ENCODE measurements around the gene OCA2.
"Not testable (repeated sequence)": the region's sequence is repeated elsewhere in the genome, so short reads cannot be mapped to it uniquely, and the experiment has no call there.

The OCA2 gene

GRCh38 chr15:28018291-28019044 lies 80.6 kb downstream of the OCA2 start:
- Histone ChIP-seq H3K27ac (ENCODE audit: low read depth, low read length) (no peak overlapping the region), H3K4me1 (ENCODE audit: control insufficient read depth in 1 of 2, insufficient read depth in 2 of 2, low read length in 2 of 2) (peaks cover 0 to 4% of the 10 kb centered on the region in 2 donors), H3K9ac (ENCODE audit: low read depth in 1 of 2, low read length in 2 of 2) (no peak overlapping the region), H3K36me3 (ENCODE audit: control insufficient read depth in 1 of 2, insufficient read depth in 2 of 2, low read length in 2 of 2) (no peaks in the 10 kb centered on the region), H3K27me3 (ENCODE audit: control insufficient read depth in 1 of 2, insufficient read depth in 2 of 2, low read length in 2 of 2) (no peaks in the 10 kb centered on the region), H3K4me3 (ENCODE audit: low read depth in 1 of 2, low read length in 2 of 2) (no peak overlapping the region), H3K9me3 (ENCODE audit: control insufficient read depth in 1 of 2, low read length in 2 of 2) (no peaks in the 10 kb centered on the region)

GRCh38 chr15:28017423-28017924 lies 81.6 kb downstream of the OCA2 start:
- H3K9ac ChIP-seq (ENCODE audit: low read depth in 1 of 2, low read length in 2 of 2), result no peak overlapping the region
- no peak overlapping the region for H3K27ac ChIP-seq (ENCODE audit: low read depth, low read length)
- no peaks in the 10 kb centered on the region for H3K27me3 ChIP-seq (ENCODE audit: control insufficient read depth in 1 of 2, insufficient read depth in 2 of 2, low read length in 2 of 2)
- no peaks in the 10 kb centered on the region for H3K36me3 ChIP-seq (ENCODE audit: control insufficient read depth in 1 of 2, insufficient read depth in 2 of 2, low read length in 2 of 2)
- H3K4me1 ChIP-seq (ENCODE audit: control insufficient read depth in 1 of 2, insufficient read depth in 2 of 2, low read length in 2 of 2), result peaks cover 0 to 4% of the 10 kb centered on the region in 2 donors
- H3K4me3 ChIP-seq (ENCODE audit: low read depth in 1 of 2, low read length in 2 of 2), result no peak overlapping the region
- H3K9me3 ChIP-seq (ENCODE audit: control insufficient read depth in 1 of 2, low read length in 2 of 2), result no peaks in the 10 kb centered on the region

DNA sequence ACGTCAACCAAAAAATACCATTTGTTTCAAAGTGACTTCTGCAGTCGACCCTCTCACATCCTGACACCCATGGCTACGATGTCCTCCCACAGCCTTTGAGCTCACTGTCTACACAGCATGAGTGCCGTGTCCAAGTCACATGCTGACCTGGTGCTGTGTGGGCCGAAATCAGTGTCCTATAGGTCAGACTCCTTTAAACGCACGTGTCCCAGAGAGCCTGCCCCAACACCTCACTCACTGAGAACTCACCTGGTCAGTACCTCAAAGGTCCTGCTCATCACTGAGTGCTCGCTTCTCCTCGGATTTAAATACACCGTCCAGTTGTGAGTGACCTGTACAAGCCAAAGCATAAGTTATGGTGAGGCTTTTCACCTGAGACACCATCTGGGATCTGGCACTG lies 83.3 kb downstream of the OCA2 start:
- Histone ChIP-seq H3K4me1 (ENCODE audit: control insufficient read depth in 1 of 2, insufficient read depth in 2 of 2, low read length in 2 of 2) (no peaks in the 10 kb centered on the region), H3K9ac (ENCODE audit: low read depth in 1 of 2, low read length in 2 of 2) (no peak overlapping the region), H3K27ac (ENCODE audit: low read depth, low read length) (no peak overlapping the region), H3K4me3 (ENCODE audit: low read depth in 1 of 2, low read length in 2 of 2) (no peak overlapping the region), H3K36me3 (ENCODE audit: control insufficient read depth in 1 of 2, insufficient read depth in 2 of 2, low read length in 2 of 2) (no peaks in the 10 kb centered on the region), H3K27me3 (ENCODE audit: control insufficient read depth in 1 of 2, insufficient read depth in 2 of 2, low read length in 2 of 2) (no peaks in the 10 kb centered on the region), H3K9me3 (ENCODE audit: control insufficient read depth in 1 of 2, low read length in 2 of 2) (no peaks in the 10 kb centered on the region)

- H3K9me3 ChIP-seq (ENCODE audit: control insufficient read depth in 1 of 2, low read length in 2 of 2), result no peaks in the 10 kb centered on the region
- H3K4me3 ChIP-seq (ENCODE audit: low read depth in 1 of 2, low read length in 2 of 2), result no peak overlapping the region
- no peak overlapping the region for H3K27ac ChIP-seq (ENCODE audit: low read depth, low read length)
- H3K27me3 ChIP-seq (ENCODE audit: control insufficient read depth in 1 of 2, insufficient read depth in 2 of 2, low read length in 2 of 2), result no peaks in the 10 kb centered on the region
- H3K36me3 ChIP-seq (ENCODE audit: control insufficient read depth in 1 of 2, insufficient read depth in 2 of 2, low read length in 2 of 2), result no peaks in the 10 kb centered on the region
- H3K9ac ChIP-seq (ENCODE audit: low read depth in 1 of 2, low read length in 2 of 2), result no peak overlapping the region
- no peaks in the 10 kb centered on the region for H3K4me1 ChIP-seq (ENCODE audit: control insufficient read depth in 1 of 2, insufficient read depth in 2 of 2, low read length in 2 of 2)
These were observed 84.4 kb downstream of the OCA2 start for GRCh38 chr15:28014623-28015200.

GRCh38 chr15:28013976-28014375 lies 85.1 kb downstream of the OCA2 start:
- H3K4me3 ChIP-seq (ENCODE audit: low read depth in 1 of 2, low read length in 2 of 2), result no peak overlapping the region
- H3K9me3 ChIP-seq (ENCODE audit: control insufficient read depth in 1 of 2, low read length in 2 of 2), result no peaks in the 10 kb centered on the region
- H3K27ac ChIP-seq (ENCODE audit: low read depth, low read length), result no peak overlapping the region
- no peaks in the 10 kb centered on the region for H3K27me3 ChIP-seq (ENCODE audit: control insufficient read depth in 1 of 2, insufficient read depth in 2 of 2, low read length in 2 of 2)
- H3K36me3 ChIP-seq (ENCODE audit: control insufficient read depth in 1 of 2, insufficient read depth in 2 of 2, low read length in 2 of 2), result no peaks in the 10 kb centered on the region
- H3K9ac ChIP-seq (ENCODE audit: low read depth in 1 of 2, low read length in 2 of 2), result no peak overlapping the region
- H3K4me1 ChIP-seq (ENCODE audit: control insufficient read depth in 1 of 2, insufficient read depth in 2 of 2, low read length in 2 of 2), result no peaks in the 10 kb centered on the region

DNA sequence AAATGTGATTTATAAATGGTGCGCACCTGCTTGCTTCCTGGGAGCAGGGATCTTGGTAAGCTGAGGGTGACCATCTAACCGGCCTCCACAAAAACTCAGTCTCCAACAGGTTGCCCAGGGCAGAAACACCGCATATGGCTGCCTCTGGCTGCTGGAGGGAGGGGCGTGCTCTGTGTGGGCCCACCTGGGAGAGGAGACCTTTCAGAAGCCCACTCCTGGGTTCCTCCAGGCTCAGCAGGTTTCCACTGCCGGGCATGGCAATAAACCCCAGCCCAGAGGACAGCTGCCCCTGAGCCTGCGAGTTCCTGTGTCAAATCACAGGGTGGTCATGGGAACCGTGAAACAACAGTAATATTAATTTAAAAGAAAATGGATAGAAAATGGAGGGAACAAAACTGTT lies 85.6 kb downstream of the OCA2 start:
- Histone ChIP-seq H3K4me1 (ENCODE audit: control insufficient read depth in 1 of 2, insufficient read depth in 2 of 2, low read length in 2 of 2) (no peaks in the 10 kb centered on the region), H3K27ac (ENCODE audit: low read depth, low read length) (no peak overlapping the region), H3K36me3 (ENCODE audit: control insufficient read depth in 1 of 2, insufficient read depth in 2 of 2, low read length in 2 of 2) (no peaks in the 10 kb centered on the region), H3K27me3 (ENCODE audit: control insufficient read depth in 1 of 2, insufficient read depth in 2 of 2, low read length in 2 of 2) (no peaks in the 10 kb centered on the region), H3K9me3 (ENCODE audit: control insufficient read depth in 1 of 2, low read length in 2 of 2) (no peaks in the 10 kb centered on the region), H3K4me3 (ENCODE audit: low read depth in 1 of 2, low read length in 2 of 2) (no peak overlapping the region), H3K9ac (ENCODE audit: low read depth in 1 of 2, low read length in 2 of 2) (no peak overlapping the region)

DNA sequence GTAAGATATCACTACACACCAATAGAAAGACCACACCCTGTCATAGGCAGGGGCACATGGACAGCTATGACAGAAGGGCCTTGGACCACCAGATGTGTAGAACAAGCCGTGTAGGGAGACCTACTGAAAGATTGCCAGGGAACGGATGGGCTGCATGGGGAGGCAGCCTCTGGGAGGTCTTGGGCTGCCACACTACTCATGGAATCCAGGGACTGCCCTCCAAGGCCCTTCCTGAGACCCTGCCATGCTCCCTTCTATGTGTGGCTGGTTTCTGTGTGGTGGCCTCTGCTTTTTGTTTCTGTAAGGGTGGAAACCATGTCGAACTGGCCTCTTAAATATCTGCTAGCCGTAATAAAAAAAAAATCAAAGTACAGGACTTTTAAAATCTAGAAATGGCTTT lies 86.9 kb downstream of the OCA2 start:
- Histone ChIP-seq H3K4me3 (ENCODE audit: low read depth in 1 of 2, low read length in 2 of 2) (no peak overlapping the region), H3K9me3 (ENCODE audit: control insufficient read depth in 1 of 2, low read length in 2 of 2) (no peaks in the 10 kb centered on the region), H3K4me1 (ENCODE audit: control insufficient read depth in 1 of 2, insufficient read depth in 2 of 2, low read length in 2 of 2) (no peaks in the 10 kb centered on the region), H3K36me3 (ENCODE audit: control insufficient read depth in 1 of 2, insufficient read depth in 2 of 2, low read length in 2 of 2) (no peaks in the 10 kb centered on the region), H3K27me3 (ENCODE audit: control insufficient read depth in 1 of 2, insufficient read depth in 2 of 2, low read length in 2 of 2) (no peaks in the 10 kb centered on the region), H3K27ac (ENCODE audit: low read depth, low read length) (no peak overlapping the region), H3K9ac (ENCODE audit: low read depth in 1 of 2, low read length in 2 of 2) (no peak overlapping the region)

DNA sequence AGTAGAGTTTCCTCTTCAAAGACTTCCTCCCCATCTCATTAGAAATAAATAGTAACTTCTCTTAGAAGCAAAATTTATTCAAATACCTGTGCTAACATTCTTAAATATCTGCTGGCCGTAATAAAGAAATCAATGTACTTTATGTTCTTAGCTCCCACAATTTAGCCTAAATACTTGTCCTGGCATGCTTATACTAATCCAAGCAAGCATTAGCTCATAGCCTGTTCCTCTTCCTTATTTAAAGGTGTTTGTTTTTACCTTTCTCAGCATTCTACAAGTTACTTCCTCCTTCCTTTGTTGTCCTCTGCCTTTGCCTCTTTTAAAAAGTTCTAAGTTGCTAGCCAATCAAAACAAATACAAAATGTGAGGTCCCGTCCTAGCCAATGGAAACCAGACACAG lies 90.9 kb downstream of the OCA2 start:
- H3K9ac ChIP-seq (ENCODE audit: low read depth in 1 of 2, low read length in 2 of 2); H3K9me3 ChIP-seq (ENCODE audit: control insufficient read depth in 1 of 2, low read length in 2 of 2); H3K4me3 ChIP-seq (ENCODE audit: low read depth in 1 of 2, low read length in 2 of 2); H3K27me3 ChIP-seq (ENCODE audit: control insufficient read depth in 1 of 2, insufficient read depth in 2 of 2, low read length in 2 of 2); H3K4me1 ChIP-seq (ENCODE audit: control insufficient read depth in 1 of 2, insufficient read depth in 2 of 2, low read length in 2 of 2); H3K27ac ChIP-seq (ENCODE audit: low read depth, low read length); H3K36me3 ChIP-seq (ENCODE audit: control insufficient read depth in 1 of 2, insufficient read depth in 2 of 2, low read length in 2 of 2): not testable (repeated sequence)

DNA sequence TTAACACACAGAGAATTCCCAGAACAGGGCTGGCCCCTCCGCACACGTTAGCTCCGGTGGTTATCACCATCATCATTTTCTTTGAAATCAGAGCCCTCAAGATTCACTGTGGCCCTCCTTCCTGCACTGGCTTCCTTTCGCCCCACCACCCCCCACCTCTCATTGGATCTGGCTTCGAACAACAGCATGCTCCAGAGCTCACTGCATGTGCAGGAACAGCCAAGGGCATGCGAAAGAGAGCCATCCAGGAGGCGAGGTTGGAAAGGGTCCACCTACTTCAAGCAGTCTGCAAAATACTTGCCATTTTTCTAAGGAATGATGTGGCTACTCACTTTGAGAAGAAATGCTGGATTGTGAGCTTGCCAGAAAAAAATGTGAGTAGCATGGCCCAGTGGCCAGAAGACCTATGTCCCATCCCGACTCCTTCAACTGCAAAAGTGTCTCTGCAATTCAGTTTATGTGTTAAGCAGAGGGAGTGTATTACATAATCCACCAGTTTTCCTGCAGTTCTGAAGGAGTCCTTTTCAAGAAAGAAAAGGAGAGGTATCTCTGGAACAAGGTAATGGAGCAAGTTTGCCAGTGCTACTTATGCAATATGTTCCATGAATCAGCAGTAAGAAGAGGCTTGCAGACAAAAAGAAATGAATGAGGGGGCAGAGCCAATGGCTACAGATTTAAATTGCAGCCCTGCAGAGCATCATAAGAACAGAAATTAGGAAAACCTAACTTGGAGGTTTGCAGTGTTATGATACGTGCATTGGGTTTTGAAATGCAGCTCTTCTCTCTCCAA lies 92.8 kb downstream of the OCA2 start:
- H3K9me3 ChIP-seq (ENCODE audit: control insufficient read depth in 1 of 2, low read length in 2 of 2), result no peaks in the 10 kb centered on the region
- no peak overlapping the region for H3K9ac ChIP-seq (ENCODE audit: low read depth in 1 of 2, low read length in 2 of 2)
- H3K36me3 ChIP-seq (ENCODE audit: control insufficient read depth in 1 of 2, insufficient read depth in 2 of 2, low read length in 2 of 2), result no peaks in the 10 kb centered on the region
- no peak overlapping the region for H3K27ac ChIP-seq (ENCODE audit: low read depth, low read length)
- no peaks in the 10 kb centered on the region for H3K4me1 ChIP-seq (ENCODE audit: control insufficient read depth in 1 of 2, insufficient read depth in 2 of 2, low read length in 2 of 2)
- H3K4me3 ChIP-seq (ENCODE audit: low read depth in 1 of 2, low read length in 2 of 2), result no peak overlapping the region
- no peaks in the 10 kb centered on the region for H3K27me3 ChIP-seq (ENCODE audit: control insufficient read depth in 1 of 2, insufficient read depth in 2 of 2, low read length in 2 of 2)

GRCh38 chr15:28005004-28005527 lies 94.0 kb downstream of the OCA2 start:
- Histone ChIP-seq H3K36me3 (ENCODE audit: control insufficient read depth in 1 of 2, insufficient read depth in 2 of 2, low read length in 2 of 2) (no peaks in the 10 kb centered on the region), H3K27me3 (ENCODE audit: control insufficient read depth in 1 of 2, insufficient read depth in 2 of 2, low read length in 2 of 2) (no peaks in the 10 kb centered on the region), H3K27ac (ENCODE audit: low read depth, low read length) (no peak overlapping the region), H3K9ac (ENCODE audit: low read depth in 1 of 2, low read length in 2 of 2) (no peak overlapping the region), H3K9me3 (ENCODE audit: control insufficient read depth in 1 of 2, low read length in 2 of 2) (no peaks in the 10 kb centered on the region), H3K4me1 (ENCODE audit: control insufficient read depth in 1 of 2, insufficient read depth in 2 of 2, low read length in 2 of 2) (no peaks in the 10 kb centered on the region), H3K4me3 (ENCODE audit: low read depth in 1 of 2, low read length in 2 of 2) (no peak overlapping the region)

All from duodenal mucosa (tissue), 2 donors.